ENCODE data around the gene ADIRF.
"Not testable (repeated sequence)": the region's sequence is repeated elsewhere in the genome, so short reads cannot be mapped to it uniquely, and the experiment has no call there.

Gene ADIRF

DNA sequence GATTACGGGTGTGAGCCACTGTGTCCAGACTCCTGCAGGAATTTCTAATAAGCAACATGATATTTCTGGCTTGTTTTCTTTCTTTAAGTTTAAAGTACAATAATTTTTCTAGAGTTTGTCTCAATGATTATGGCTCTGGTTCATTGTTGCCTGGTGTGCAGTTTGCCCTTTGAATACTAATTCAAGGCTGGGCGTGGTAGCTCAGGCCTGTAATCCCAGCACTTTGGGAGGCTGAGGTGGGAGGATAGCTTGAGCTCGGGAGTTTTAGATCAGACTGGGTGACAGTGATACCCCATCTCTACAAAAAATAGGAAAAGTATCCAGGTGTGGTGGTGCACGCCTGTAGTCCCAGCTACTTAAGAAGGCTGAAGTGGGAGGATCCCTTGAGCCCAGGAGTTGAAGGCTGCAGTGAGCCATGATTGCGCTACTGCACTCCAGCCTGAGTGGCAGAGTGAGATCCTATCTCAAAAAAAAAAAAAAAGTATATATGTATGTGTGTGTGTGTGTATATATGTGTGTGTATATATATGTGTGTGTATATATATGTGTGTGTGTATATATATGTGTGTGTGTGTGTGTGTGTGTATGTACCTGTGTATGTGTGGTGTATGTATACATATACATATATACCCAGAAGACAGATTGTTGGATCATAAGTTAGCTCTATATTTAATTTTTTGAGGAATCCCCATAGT lies 8.2 kb downstream of the ADIRF start:
- DNase-seq (ENCODE audit: low read depth in 2 of 2, low spot score in 1 of 2), result no peak

DNA sequence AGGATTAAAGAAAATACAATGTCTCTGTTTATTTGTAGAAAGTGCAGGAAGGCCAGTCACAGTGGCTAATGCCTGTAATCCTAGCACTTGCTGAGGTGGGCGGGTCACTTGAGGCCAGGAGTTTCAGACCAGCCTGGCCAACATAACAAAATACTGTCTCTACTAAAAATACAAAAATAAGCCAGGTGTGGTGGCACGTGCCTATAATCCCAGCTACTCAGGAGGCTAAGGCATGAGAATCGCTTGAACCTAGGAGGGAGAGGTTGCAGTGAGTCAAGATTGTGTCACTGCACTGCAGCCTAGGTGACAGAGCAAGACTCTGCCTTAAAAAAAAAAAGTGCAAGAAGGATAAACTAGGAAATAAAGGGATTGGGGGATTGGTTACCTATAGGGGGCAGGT lies 10.2 kb downstream of the ADIRF start:
- DNase-seq (ENCODE audit: low read depth in 2 of 2, low spot score in 1 of 2), result not testable (repeated sequence)

DNA sequence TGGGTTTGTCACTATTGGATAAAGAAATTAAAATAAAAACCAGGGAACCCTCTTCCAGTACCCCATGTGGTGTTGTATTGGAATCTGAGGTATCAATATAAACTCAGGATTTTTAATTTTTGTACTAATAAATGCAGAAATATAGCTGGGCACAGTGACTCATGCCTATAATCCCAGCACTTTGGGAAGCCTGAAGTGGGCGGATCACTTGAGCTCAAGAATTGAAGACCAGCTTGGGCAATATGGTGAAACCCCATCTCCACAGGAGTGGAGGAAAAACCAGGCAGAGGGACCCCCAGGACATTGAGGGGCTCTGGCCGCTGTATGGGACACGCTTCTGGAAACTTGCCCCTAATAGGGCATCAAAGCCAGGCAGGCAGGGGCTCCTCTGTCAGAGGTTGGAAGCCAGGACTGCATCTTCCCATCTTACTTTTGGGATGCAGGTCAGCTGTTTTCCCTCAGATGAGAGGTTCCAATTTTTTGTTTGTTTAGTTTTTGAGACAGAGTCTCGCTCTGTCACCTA lies 11.1 kb downstream of the ADIRF start:
- DNase-seq (ENCODE audit: low read depth in 2 of 2, low spot score in 1 of 2), result no peak

DNA sequence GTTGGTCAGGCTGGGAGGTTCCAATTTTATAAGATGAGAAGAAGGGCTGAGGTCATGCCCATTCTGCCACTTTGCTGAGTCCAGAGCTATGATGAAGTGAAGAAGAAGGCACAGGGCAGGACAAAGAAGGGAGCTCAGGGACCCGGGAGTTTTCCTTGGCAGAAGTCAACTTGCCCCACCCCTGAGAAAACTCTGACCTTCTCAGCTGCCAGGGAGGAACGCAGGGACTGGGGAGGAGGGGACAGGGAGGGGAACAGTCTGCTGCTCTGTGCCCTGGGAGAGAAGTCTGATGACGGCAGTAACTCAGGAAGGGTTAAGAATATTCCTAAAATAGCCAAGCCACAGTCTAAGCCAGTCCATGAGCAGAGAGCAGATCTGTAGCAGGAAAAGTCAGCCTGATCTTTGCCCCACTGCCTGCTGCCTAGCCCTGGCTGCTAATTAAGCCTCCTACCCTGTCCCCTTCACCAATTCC lies 11.7 kb downstream of the ADIRF start:
- DNase-seq (ENCODE audit: low read depth in 2 of 2, low spot score in 1 of 2), result no peak

DNA sequence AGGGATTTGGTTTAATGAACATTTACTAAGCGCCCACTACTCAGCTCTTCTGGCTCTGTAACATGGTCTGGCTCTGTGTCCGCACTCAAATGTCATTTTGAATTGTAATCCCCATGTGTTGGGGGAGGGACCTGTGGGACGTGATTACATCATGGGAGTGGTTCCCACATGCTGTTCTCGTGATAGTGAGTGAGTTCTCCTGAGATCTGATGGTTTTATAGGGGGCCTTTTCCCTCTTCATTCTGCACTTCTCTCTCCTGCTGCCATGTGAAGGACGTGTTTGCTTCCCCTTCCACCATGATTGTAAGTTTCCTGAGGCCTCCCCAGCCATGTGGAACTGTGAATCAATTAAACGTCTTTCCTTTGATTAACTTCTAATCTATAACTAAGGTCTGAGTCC lies 12.7 kb downstream of the ADIRF start:
- not testable (repeated sequence) for DNase-seq (ENCODE audit: low read depth in 2 of 2, low spot score in 1 of 2)

DNA sequence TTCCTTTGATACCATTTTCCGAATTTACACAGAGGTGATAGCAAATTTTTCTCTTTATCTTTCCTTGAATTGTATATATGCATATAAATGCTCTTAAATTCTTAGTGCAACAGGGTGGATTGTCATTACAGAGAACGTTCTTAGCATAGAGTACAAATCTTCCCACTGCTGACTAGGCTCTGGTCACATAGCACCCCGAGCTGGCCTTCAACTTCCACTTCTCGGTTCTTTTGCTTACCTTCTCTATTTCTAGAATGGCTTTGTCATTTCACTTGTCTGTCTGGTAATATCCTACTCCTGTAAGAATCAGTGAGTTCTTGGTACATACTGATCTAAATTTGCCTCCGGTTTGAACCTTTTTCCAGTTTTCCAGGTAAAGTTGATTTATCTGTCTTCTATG lies 13.4 kb downstream of the ADIRF start:
- DNase-seq (ENCODE audit: low read depth in 2 of 2, low spot score in 1 of 2), result no peak

DNA sequence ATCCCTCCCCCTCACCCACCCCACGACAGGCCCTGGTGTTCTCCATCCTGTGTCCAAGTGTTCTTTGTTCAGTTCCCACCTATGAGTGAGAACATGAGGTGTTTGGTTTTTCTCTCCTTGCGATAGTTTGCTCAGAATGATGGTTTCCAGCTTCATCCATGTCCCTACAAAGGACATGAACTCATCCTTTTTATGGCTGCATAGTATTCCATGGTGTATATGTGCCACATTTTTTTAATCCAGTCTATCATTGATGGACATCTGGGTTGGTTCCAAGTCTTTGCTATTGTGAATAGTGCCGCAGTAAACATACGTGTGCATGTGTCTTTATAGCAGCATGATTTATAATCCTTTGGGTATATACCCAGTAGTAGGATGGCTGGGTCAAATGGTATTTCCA lies 16.2 kb downstream of the ADIRF start:
- DNase-seq (ENCODE audit: low read depth in 2 of 2, low spot score in 1 of 2), result not testable (repeated sequence)

DNA sequence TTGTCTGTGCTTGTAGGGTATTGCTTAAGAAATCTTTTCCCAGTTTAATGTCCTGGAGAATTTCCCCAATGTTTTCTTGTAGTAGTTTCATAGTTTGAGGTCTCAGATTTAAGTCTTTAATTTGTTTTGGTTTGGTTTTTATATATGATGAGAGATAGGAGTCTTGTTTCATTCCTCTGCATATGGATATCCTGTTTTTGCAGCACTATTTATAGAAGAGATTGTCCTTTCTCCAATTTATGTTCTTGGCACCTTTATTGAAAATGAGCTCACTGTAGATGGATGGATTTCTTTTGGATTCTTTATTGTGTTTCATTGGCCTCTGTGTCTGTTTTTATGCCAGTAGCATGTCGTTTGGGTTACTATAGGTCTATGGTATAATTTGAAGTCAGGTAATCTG lies 20.2 kb downstream of the ADIRF start:
- DNase-seq (ENCODE audit: low read depth in 2 of 2, low spot score in 1 of 2), result no peak

DNA sequence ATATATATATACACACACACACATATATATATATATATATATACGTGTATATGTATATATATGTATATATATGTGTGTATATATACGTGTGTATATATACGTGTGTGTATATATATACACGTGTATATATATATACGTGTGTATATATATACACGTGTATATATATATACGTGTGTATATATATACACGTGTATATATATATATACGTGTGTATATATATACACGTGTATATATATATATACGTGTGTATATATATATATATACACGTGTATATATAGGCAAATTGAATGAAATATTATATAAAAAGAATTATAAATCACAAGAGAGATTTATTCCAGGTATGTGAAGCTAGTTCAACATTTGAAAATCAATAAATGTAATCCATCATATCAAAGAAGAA lies 23.1 kb downstream of the ADIRF start:
- not testable (repeated sequence) for DNase-seq (ENCODE audit: low read depth in 2 of 2, low spot score in 1 of 2)

DNA sequence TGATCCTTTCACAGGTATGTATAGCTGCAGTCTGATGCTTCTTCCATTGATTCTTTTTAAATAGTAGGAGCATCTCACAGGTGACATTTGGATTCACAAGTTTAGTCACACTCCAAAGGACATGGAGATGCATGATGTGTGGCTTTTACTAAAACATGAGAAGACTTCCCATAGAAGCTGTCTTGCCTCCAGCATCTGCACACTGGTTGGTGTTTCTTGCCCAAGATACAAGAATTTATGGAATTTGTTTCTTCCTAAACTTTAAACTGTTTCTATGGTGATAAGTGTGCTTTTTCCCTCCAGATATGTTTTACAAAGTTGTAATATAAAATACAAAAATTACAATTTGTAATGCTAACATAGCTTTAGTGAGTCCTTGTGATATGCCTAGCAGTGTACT lies 24.2 kb downstream of the ADIRF start:
- no peak for DNase-seq (ENCODE audit: low read depth in 2 of 2, low spot score in 1 of 2)

DNA sequence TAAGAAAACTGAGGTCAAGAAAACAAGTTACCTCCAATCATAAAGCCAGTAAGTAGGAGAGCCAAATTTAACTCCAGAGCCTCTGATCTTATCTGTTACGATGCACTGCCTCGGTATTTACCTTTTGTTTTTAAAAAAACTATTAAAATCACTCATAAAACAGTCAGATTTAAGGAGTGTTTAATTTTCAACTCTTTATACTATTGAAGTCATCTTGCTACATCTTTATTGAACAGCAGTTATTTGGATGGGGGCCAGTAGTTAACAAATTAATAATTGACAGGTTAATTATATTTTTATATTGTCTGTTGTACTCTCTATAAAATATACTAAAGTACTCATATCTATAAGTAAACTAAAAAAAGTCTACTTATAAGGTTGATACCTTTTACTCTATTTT lies 24.6 kb downstream of the ADIRF start:
- no peak for DNase-seq (ENCODE audit: low read depth in 2 of 2, low spot score in 1 of 2)

DNA sequence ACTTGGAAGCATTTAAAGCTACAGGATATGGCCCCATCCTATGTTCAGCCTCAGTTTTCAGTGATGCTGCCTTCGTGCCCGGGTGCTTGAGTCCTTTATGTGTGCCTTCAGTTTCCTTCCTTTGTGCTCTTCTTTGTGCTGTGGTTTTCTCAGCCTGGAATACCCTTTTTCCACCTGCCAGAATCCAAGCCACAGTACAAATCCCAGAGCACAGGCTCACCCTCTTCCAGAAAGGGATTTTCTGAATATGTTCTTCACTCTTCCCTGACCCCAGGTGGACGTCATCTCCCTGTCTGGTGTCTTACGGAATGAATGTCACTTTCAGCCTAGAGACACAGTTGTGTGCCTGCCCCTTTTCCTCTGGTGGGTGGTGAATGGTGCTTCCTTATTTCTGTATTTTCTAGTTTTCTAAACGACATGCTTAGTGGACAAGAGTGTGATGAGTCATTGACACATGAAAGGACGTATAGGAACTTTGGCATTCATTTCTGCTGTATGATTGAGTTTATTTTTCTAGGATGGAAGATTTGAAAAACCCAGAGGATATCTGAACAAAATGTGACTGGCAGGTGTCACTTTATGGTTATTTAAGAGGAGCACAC lies 31.6 kb downstream of the ADIRF start:
- not testable (repeated sequence) for DNase-seq (ENCODE audit: low read depth in 2 of 2, low spot score in 1 of 2)

DNA sequence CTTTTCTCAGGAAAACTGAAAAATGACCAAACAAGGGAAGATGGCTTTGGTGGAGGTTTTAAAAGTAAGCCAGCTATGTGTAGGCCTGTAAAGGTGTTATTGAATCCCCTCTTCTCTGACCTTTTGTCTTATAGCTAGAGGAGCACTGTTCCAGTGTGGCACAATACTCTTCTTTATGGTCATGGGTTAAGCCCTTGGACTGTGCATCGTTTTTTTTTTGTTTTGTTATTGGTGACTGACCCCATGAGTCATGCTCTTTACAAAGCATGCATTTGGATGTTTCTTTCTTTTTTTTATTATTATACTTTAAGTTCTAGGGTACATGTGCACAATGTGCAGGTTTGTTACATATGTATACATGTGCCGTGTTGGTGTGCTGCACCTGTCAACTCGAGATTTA lies 32.2 kb downstream of the ADIRF start:
- DNase-seq (ENCODE audit: low read depth in 2 of 2, low spot score in 1 of 2), result no peak

DNA sequence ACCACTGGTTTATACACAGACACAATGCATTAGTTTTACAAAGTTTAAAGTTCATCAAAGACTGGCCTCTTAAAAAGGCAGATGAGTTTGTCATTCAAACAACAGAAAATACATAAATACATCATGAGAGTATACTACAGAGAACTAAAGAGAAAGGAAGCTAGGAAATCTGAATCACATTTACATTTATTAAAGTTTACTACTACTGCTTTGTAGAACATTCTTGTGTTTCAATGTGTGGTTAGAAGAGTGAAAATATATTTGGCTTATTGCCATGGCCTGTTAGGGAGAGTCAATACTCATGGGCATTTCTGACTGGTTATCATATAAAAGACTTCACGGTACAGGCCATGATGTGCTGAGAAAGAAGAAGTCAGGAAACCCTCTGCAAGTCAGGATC lies 38.8 kb downstream of the ADIRF start:
- not testable (repeated sequence) for DNase-seq (ENCODE audit: low read depth in 2 of 2, low spot score in 1 of 2)

DNA sequence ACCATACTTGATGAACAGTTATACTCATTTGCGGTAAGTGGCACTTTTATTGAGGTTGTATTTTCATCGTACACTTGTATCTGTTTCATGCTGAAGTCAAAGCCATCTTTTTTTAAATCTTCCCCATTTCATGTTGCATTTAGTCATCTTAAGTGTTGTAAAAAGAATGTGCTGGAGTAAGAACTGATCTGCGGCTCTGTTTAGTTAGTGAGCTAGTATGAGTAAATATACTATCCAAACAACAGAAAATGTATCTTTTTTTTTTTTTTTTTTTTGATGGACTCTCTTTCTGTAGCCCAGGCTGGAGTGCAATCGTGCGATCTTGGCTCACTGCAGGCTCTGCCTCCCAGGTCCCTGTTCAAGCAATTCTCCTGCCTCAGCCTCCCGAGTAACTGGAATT lies 39.4 kb downstream of the ADIRF start:
- not testable (repeated sequence) for DNase-seq (ENCODE audit: low read depth in 2 of 2, low spot score in 1 of 2)

DNA sequence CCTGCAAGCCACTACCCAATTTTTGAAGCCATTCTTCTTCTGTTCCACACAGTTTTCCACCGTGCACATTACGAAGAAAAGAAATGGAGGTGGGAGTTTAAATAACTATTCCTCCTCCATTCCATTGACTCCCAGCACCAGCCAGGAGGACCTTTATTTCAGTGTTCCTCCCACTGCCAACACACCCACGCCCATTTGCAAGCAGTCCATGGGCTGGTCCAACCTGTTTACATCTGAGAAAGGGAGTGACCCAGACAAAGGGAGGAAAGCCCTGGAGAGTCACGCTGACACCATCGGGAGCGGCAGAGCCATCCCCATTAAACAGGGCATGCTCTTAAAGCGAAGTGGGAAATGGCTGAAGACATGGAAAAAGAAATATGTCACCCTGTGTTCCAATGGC lies 40.0 kb downstream of the ADIRF start:
- DNase-seq (ENCODE audit: low read depth in 2 of 2, low spot score in 1 of 2), result not testable (repeated sequence)

DNA sequence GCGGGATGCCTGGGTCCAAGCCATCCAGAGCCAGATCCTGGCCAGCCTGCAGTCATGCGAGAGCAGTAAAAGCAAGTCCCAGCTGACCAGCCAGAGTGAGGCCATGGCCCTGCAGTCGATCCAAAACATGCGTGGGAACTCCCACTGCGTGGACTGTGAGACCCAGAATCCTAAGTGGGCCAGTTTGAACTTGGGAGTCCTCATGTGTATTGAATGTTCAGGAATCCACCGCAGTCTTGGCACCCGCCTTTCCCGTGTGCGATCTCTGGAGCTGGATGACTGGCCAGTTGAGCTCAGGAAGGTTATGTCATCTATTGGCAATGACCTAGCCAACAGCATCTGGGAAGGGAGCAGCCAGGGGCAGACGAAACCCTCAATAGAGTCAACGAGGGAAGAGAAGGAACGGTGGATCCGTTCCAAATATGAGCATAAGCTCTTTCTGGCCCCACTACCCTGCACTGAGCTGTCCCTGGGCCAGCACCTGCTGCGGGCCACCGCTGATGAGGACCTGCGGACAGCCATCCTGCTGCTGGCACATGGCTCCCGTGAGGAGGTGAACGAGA lies 40.9 kb downstream of the ADIRF start:
- DNase-seq (ENCODE audit: low read depth in 2 of 2, low spot score in 1 of 2), result not testable (repeated sequence)

DNA sequence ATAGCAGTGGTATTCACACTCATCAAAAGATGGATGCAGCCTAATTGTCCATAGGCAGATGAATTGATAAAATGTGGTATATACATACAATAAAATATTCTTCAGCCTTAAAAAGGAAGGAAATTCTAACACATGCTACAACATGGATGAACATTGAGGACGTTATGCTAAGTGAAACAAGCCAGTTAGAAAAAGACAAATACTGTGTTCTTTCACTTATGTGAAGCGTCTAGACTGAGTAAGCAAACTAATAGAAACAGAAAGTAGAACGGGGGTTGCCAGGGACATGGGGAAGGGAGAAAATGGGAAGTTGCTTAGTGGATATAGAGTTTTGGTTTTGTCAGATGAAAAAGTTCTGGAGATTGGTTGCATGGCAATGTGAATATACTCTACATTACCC lies 45.2 kb downstream of the ADIRF start:
- DNase-seq (ENCODE audit: low read depth in 2 of 2, low spot score in 1 of 2), result not testable (repeated sequence)

DNA sequence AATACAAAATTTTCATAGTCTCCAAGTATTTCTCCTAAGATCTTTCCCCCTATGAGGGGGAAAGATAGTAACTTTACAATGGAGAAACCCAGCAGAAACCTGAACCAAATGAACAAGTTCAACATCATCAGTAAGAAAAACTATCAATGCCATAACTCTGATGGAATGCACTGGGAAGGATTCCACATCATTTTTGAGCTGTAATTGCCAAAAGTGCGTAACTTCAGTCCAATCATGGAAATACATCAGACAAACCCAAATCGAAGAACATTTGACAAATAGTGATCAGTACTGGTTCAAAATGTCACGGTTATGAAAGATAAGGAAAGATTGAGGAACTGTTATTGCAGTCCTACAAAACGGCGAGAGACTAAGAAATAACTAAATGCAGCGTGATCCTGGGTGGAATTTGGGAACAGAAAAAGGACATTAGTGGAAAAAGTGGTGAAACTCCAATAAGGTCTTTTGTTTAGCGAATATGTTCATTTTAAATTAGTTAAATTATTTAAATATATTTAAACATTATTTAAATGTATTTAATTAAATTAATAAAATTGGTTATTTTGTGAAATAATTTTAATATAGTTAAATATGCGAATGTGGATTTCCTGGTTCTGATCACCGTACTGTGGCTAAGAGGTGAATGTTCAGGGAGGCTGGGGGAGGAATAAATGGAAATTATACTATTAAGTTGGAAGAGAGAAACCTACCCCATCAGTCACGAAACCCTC lies 46.9 kb downstream of the ADIRF start:
- not testable (repeated sequence) for DNase-seq (ENCODE audit: low read depth in 2 of 2, low spot score in 1 of 2)

DNA sequence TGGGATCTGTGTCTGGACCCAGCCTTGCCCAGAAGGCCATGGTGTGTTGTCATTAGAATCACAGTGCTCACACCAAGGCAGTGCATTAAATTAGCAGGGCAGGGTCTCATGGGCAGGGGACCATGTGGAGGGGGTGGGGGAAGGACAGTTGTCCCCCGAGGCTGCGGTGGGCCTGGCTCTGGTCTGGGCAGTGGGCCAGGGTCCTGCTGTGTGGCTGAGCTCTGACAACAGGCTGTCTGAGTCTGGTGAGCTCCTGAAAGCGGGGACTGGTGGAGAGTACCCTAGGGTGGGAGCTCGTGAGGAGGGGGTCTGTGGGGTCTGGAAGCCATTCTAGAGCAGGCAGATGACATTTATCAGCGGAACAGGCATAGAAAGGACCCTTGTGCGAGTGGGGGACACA lies 49.8 kb downstream of the ADIRF start:
- not testable (repeated sequence) for DNase-seq (ENCODE audit: low read depth in 2 of 2, low spot score in 1 of 2)

DNA sequence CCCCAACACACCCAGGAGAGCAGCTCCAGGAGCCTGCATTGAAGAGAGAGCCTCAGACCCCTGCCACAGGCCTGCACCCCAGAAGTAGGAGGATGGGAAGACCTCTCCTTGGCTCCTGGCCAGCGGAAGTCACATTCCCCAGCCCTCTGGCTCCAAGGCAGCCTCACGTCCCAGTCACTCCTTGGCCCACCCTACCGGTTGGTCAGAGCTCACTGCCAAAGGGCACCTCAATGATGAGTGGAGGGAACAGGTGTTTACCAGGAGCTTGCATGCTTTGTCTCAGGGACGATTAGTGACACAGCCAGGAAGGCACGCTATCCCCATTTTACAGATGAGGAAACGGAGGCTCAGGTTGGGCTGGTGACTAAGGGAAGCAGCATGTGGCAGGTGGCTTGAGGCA lies 50.8 kb downstream of the ADIRF start:
- not testable (repeated sequence) for DNase-seq (ENCODE audit: low read depth in 2 of 2, low spot score in 1 of 2)

DNA sequence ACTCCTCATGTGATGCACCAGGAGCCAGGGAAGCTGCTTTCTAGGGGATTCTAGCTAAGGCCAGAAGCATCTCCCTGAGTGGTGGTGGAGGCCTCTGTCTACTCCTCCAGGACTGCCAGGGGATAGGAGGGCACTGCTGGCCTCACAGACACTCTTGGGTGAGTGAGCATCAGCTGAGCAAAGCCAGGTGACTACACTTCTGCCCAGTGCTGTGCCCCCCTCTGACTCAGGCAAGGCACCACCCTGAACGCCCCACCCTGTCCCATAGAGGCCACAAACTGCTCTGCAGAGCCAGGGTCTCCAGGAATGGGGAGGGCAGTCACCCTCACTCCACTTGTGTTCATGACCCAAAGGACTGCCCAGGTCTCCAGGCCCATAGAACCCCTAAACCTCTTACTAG lies 51.2 kb downstream of the ADIRF start:
- DNase-seq (ENCODE audit: low read depth in 2 of 2, low spot score in 1 of 2), result not testable (repeated sequence)

Data from stimulated activated CD8-positive, alpha-beta memory T cell treated with anti-CD3 and anti-CD28 coated beads, Interleukin-4, amount 100 ng/mL, for 1 hour (primary cell).